WTC11 (cell line): ENCODE measurements around the gene PRKG2. TPM values are rescaled to one million over a fixed set of nuclear protein-coding genes. Genes with fewer than 3 reads are reported as not detected.

ENCODE experiments used
- ATAC-seq: fragments of 200-7000 bp; cut with Tn5 transposase; 2 replicates; pipeline ENCODE4 v1.10.0; 2021; ENCODE audit warnings: mild to moderate bottlenecking, moderate library complexity
- CTCF ChIA-PET: fragments of 300-600 bp; sonication (Branson Sonifier 250); formaldehyde crosslinking; loops from one replicate; lab custom pipeline; 2021; ENCODE audit warnings: antibody characterized with exemption; lab: Charles Lee
- POLR2A ChIA-PET: fragments of 350-600 bp; sonication (Branson Sonifier 250); formaldehyde crosslinking; loops from one replicate; lab custom pipeline; 2021; ENCODE audit warnings: antibody characterized with exemption; lab: Charles Lee
- DNase-seq: peaks from one replicate; pipeline ENCODE4 v3.0.0; 2021; ENCODE audit warnings: low spot score
- H3K27ac Mint-ChIP-seq: 2 replicates; pipeline ENCODE4 v1.8.0; 2021; ENCODE audit warnings: mixed read lengths
- H3K27me3 Mint-ChIP-seq: 2 replicates; pipeline ENCODE4 v1.8.0; 2021; ENCODE audit warnings: low read depth, mild to moderate bottlenecking, moderate library complexity, mixed read lengths
- H3K36me3 Mint-ChIP-seq: 2 replicates; pipeline ENCODE4 v1.8.0; 2021; ENCODE audit warnings: mixed read lengths
- H3K4me1 Mint-ChIP-seq: 2 replicates; pipeline ENCODE4 v1.8.0; 2022; ENCODE audit warnings: mixed read lengths
- H3K4me3 Mint-ChIP-seq: 2 replicates; pipeline ENCODE4 v1.8.0; 2021; ENCODE audit warnings: mild to moderate bottlenecking, moderate library complexity, mixed read lengths
- H3K9me3 Mint-ChIP-seq: 2 replicates; pipeline ENCODE4 v1.8.0; 2021; ENCODE audit warnings: mixed read lengths
- CREB1 ChIP-seq: sonication (generic); formaldehyde crosslinking; IDR thresholded peaks from 2 replicates; pipeline ENCODE4 v1.8.0; 2023; ENCODE audit warnings: mild to moderate bottlenecking, missing genetic modification reagents
- GTF2I ChIP-seq: fragments of 250-450 bp; sonication (Bioruptor Pico); conservative IDR thresholded peaks from 2 replicates; pipeline ENCODE4 v1.4.0; 2021; ENCODE audit warnings: mild to moderate bottlenecking
- JAZF1 ChIP-seq: fragments of 250-450 bp; sonication (Bioruptor Pico); IDR thresholded peaks from 2 replicates; pipeline ENCODE4 v1.9.0; 2021; ENCODE audit warnings: moderate library complexity, mild to moderate bottlenecking, inconsistent platforms
- JUN ChIP-seq: sonication (generic); formaldehyde crosslinking; IDR thresholded peaks from 2 replicates; pipeline ENCODE4 v1.8.0; 2023; ENCODE audit warnings: mild to moderate bottlenecking, missing genetic modification reagents
- SMAD4 ChIP-seq: sonication (generic); formaldehyde crosslinking; IDR thresholded peaks from 2 replicates; pipeline ENCODE4 v1.8.0; 2022; ENCODE audit warnings: mild to moderate bottlenecking, missing genetic modification reagents
- TEAD4 ChIP-seq: sonication (generic); formaldehyde crosslinking; IDR thresholded peaks from 2 replicates; pipeline ENCODE4 v1.8.0; 2022; ENCODE audit warnings: mild to moderate bottlenecking, missing genetic modification reagents
- ZNF121 ChIP-seq: sonication (generic); formaldehyde crosslinking; IDR thresholded peaks from 2 replicates; pipeline ENCODE4 v1.8.0; 2023; ENCODE audit warnings: missing genetic modification reagents
- ZNF219 ChIP-seq: sonication (generic); formaldehyde crosslinking; IDR thresholded peaks from 2 replicates; pipeline ENCODE4 v1.8.0; 2023; ENCODE audit warnings: missing genetic modification reagents, mild to moderate bottlenecking, borderline replicate concordance
- total RNA-seq: library from RNA; stranded (reverse); gene quantifications from 3 replicates; pipeline ENCODE4 v1.2.3, GENCODE V29; 2021
- TF ChIP-seq, protein P1 (sequence below): sonication (generic); formaldehyde crosslinking; IDR thresholded peaks from 2 replicates; pipeline ENCODE4 v1.8.1; 2023; ENCODE audit warnings: mild to moderate bottlenecking, missing genetic modification reagents
- TF ChIP-seq, protein P2 (sequence below): sonication (generic); formaldehyde crosslinking; IDR thresholded peaks from 2 replicates; pipeline ENCODE4 v1.8.1; 2022; ENCODE audit warnings: mild to moderate bottlenecking, moderate library complexity, missing genetic modification reagents
- TF ChIP-seq, protein P3 (sequence below): sonication (generic); formaldehyde crosslinking; IDR thresholded peaks from 2 replicates; pipeline ENCODE4 v1.8.1; 2023; ENCODE audit warnings: mild to moderate bottlenecking, missing genetic modification reagents, moderate library complexity
- TF ChIP-seq, protein P4 (sequence below): sonication (generic); formaldehyde crosslinking; conservative IDR thresholded peaks from 2 replicates; pipeline ENCODE4 v1.8.1; 2022; ENCODE audit warnings: mild to moderate bottlenecking, missing genetic modification reagents
- TF ChIP-seq, protein P5 (sequence below): fragments of 250-450 bp; sonication (Bioruptor Pico); conservative IDR thresholded peaks from 2 replicates; pipeline ENCODE4 v1.9.0; 2021; ENCODE audit warnings: mild to moderate bottlenecking
- TF ChIP-seq, protein P6 (sequence below): fragments of 250-450 bp; sonication (Bioruptor Pico); IDR thresholded peaks from 2 replicates; pipeline ENCODE4 v1.9.0; 2021; ENCODE audit warnings: mild to moderate bottlenecking
- TF ChIP-seq, protein P7 (sequence below): sonication (generic); formaldehyde crosslinking; IDR thresholded peaks from 2 replicates; pipeline ENCODE4 v1.8.1; 2023; ENCODE audit warnings: mild to moderate bottlenecking, missing genetic modification reagents, borderline replicate concordance

The PRKG2 gene
- total RNA-seq, 1 experiment from 2014 or later, result 2.7 TPM

DNA sequence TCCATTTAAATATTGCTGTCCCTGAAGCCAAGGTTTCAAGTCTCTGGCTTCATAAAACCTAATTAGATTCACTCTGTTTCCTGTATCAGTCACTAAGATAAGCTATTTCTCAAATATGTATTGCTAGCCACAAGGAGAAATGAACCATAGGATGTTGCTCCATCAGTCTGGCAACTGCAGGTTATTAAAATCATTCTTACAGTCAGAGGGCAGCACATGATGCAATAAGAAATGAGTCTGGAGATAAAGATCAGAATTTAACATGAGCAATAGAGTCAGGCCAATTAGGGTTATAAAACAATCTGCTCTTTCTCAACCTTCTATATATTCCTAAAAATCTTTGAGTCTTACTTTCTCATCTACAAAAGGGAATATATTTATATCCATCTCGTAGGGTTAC lies 7.2 kb downstream of the PRKG2 start:
- H3K4me3 Mint-ChIP-seq, result no peak overlapping the region
- TF ChIP-seq, protein P1, sequence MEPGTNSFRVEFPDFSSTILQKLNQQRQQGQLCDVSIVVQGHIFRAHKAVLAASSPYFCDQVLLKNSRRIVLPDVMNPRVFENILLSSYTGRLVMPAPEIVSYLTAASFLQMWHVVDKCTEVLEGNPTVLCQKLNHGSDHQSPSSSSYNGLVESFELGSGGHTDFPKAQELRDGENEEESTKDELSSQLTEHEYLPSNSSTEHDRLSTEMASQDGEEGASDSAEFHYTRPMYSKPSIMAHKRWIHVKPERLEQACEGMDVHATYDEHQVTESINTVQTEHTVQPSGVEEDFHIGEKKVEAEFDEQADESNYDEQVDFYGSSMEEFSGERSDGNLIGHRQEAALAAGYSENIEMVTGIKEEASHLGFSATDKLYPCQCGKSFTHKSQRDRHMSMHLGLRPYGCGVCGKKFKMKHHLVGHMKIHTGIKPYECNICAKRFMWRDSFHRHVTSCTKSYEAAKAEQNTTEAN, result no peak
- TF ChIP-seq, protein P2, sequence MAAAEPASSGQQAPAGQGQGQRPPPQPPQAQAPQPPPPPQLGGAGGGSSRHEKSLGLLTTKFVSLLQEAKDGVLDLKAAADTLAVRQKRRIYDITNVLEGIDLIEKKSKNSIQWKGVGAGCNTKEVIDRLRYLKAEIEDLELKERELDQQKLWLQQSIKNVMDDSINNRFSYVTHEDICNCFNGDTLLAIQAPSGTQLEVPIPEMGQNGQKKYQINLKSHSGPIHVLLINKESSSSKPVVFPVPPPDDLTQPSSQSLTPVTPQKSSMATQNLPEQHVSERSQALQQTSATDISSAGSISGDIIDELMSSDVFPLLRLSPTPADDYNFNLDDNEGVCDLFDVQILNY, result no peak
- TF ChIP-seq, protein P3, sequence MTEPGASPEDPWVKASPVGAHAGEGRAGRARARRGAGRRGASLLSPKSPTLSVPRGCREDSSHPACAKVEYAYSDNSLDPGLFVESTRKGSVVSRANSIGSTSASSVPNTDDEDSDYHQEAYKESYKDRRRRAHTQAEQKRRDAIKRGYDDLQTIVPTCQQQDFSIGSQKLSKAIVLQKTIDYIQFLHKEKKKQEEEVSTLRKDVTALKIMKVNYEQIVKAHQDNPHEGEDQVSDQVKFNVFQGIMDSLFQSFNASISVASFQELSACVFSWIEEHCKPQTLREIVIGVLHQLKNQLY, result no peak
- TF ChIP-seq, protein P4, sequence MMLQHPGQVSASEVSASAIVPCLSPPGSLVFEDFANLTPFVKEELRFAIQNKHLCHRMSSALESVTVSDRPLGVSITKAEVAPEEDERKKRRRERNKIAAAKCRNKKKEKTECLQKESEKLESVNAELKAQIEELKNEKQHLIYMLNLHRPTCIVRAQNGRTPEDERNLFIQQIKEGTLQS (CRISPR knock-in tag), result no peak
- TF ChIP-seq JAZF1 (CRISPR knock-in tag) (no peak), SMAD4 (CRISPR knock-in tag) (no peak), TEAD4 (no peak), GTF2I (no peak)
- TF ChIP-seq, protein P5, sequence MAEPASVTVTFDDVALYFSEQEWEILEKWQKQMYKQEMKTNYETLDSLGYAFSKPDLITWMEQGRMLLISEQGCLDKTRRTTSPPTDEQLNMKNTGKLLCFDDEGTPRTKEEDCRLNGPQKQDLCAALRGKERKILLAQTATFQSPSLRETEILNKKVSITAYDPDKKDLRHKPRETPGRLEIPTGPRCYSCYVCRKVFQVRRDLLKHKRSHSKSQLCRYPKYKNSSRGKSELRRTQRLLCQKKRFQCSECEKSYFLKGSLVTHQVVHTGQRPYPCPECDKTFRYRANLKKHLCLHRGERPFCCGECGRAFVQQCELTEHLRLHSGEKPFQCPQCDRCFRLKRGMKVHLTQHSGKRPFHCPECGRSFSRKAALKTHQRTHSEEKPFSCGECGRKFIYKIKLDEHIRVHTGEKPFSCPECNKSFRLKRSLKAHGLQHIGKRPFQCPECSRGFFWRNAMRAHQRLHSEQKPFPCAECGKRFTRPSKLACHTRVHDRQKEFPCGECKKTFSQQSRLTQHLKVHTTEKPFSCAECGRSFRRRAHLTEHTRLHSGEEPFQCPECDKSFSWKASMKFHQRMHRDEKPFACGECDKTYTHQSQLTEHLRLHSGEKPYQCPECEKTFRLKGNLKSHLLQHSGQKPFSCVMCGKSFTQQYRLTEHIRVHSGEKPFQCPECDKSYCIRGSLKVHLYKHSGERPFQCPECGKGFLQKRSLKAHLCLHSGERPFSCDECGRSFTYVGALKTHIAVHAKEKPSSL (CRISPR knock-in tag), result no peak
- ChIA-PET POLR2A (no interaction called here), CTCF (no interaction called here)
- H3K9me3 Mint-ChIP-seq, result peaks cover 19% of the 10 kb centered on the region
- DNase-seq (no peak), ATAC-seq (no peak)
- peaks cover 4% of the 10 kb centered on the region; the same call in 1 of the 2 replicates for H3K36me3 Mint-ChIP-seq
- H3K27ac Mint-ChIP-seq, result no peak overlapping the region
- H3K4me1 Mint-ChIP-seq, result no peaks in the 10 kb centered on the region
- H3K27me3 Mint-ChIP-seq, result peaks cover 13% of the 10 kb centered on the region

DNA sequence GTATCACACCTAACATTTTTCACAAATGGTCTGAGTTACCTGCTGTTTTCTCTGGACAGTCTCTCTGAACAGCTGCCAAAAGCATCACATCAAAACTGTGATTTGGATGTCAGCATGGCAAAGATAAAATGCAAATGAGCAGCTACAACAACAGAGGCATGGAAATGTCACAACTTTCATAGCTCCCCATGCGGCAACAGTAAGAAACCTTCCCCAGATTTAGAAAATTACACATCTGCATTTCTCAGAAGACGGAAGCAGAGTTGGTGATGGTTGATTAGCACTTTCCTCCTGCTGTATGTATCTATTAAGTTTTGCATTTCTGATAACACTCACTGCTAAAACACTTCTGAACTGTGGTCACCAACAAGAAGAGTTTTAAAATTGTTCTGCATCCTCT lies 9.7 kb downstream of the PRKG2 start:
- H3K36me3 Mint-ChIP-seq, result peaks cover 3% of the 10 kb centered on the region; the same call in 1 of the 2 replicates
- ATAC-seq, result no peak
- H3K9me3 Mint-ChIP-seq, result peaks cover 13% of the 10 kb centered on the region
- TF ChIP-seq CREB1 (CRISPR knock-in tag) (no peak), JUN (CRISPR knock-in tag) (no peak), ZNF219 (CRISPR knock-in tag) (no peak), ZNF121 (CRISPR knock-in tag) (no peak)
- TF ChIP-seq, protein P6, sequence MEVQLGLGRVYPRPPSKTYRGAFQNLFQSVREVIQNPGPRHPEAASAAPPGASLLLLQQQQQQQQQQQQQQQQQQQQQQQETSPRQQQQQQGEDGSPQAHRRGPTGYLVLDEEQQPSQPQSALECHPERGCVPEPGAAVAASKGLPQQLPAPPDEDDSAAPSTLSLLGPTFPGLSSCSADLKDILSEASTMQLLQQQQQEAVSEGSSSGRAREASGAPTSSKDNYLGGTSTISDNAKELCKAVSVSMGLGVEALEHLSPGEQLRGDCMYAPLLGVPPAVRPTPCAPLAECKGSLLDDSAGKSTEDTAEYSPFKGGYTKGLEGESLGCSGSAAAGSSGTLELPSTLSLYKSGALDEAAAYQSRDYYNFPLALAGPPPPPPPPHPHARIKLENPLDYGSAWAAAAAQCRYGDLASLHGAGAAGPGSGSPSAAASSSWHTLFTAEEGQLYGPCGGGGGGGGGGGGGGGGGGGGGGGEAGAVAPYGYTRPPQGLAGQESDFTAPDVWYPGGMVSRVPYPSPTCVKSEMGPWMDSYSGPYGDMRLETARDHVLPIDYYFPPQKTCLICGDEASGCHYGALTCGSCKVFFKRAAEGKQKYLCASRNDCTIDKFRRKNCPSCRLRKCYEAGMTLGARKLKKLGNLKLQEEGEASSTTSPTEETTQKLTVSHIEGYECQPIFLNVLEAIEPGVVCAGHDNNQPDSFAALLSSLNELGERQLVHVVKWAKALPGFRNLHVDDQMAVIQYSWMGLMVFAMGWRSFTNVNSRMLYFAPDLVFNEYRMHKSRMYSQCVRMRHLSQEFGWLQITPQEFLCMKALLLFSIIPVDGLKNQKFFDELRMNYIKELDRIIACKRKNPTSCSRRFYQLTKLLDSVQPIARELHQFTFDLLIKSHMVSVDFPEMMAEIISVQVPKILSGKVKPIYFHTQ (CRISPR knock-in tag), result no peak
- TF ChIP-seq, protein P7, sequence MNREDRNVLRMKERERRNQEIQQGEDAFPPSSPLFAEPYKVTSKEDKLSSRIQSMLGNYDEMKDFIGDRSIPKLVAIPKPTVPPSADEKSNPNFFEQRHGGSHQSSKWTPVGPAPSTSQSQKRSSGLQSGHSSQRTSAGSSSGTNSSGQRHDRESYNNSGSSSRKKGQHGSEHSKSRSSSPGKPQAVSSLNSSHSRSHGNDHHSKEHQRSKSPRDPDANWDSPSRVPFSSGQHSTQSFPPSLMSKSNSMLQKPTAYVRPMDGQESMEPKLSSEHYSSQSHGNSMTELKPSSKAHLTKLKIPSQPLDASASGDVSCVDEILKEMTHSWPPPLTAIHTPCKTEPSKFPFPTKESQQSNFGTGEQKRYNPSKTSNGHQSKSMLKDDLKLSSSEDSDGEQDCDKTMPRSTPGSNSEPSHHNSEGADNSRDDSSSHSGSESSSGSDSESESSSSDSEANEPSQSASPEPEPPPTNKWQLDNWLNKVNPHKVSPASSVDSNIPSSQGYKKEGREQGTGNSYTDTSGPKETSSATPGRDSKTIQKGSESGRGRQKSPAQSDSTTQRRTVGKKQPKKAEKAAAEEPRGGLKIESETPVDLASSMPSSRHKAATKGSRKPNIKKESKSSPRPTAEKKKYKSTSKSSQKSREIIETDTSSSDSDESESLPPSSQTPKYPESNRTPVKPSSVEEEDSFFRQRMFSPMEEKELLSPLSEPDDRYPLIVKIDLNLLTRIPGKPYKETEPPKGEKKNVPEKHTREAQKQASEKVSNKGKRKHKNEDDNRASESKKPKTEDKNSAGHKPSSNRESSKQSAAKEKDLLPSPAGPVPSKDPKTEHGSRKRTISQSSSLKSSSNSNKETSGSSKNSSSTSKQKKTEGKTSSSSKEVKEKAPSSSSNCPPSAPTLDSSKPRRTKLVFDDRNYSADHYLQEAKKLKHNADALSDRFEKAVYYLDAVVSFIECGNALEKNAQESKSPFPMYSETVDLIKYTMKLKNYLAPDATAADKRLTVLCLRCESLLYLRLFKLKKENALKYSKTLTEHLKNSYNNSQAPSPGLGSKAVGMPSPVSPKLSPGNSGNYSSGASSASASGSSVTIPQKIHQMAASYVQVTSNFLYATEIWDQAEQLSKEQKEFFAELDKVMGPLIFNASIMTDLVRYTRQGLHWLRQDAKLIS (CRISPR knock-in tag), result no peak
- ChIA-PET CTCF (interaction anchor here (1.3 kb wide), 1 partner anchor 10 kb away, joined by 7 read pairs; the partner anchor contains the start of gene PRKG2), POLR2A (no interaction called here)
- H3K27me3 Mint-ChIP-seq, result no peaks in the 10 kb centered on the region; the same call in 1 of the 2 replicates
- no peak for DNase-seq
- H3K27ac Mint-ChIP-seq, result no peak overlapping the region
- H3K4me1 Mint-ChIP-seq, result no peaks in the 10 kb centered on the region
- no peak overlapping the region for H3K4me3 Mint-ChIP-seq
